RWPE2 (cell line): ENCODE measurements around the gene SKP1.

ENCODE experiments used
- ATAC-seq: fragments of 200-7000 bp; cut with Tn5 transposase; 3 replicates; pipeline ENCODE4 v1.9.1; 2021; ENCODE audit warnings: low read depth
- DNase-seq: peaks from one replicate; pipeline ENCODE4 v3.0.0-alpha.2; 2020; ENCODE audit warnings: low spot score
- H3K27ac ChIP-seq: fragments of 450-650 bp; 2 replicates; pipeline ENCODE4 v1.5.1; 2017; ENCODE audit warnings: mild to moderate bottlenecking; ENCODE audit not compliant: poor library complexity, severe bottlenecking
- H3K27me3 ChIP-seq: fragments of 250-450 bp; sonication (Bioruptor Pico); 2 replicates; pipeline ENCODE4 v1.5.1; 2021; ENCODE audit warnings: mild to moderate bottlenecking, moderate library complexity; ENCODE audit not compliant: insufficient read depth, poor library complexity, severe bottlenecking
- H3K36me3 ChIP-seq: fragments of 250-450 bp; sonication (Bioruptor Pico); 2 replicates; pipeline ENCODE4 v1.5.1; 2020; ENCODE audit warnings: low read depth, mild to moderate bottlenecking, moderate library complexity
- H3K4me1 ChIP-seq: fragments of 250-450 bp; sonication (Bioruptor Pico); 2 replicates; pipeline ENCODE4 v1.5.1; 2021; ENCODE audit warnings: mild to moderate bottlenecking, moderate library complexity; ENCODE audit not compliant: insufficient read depth, poor library complexity, severe bottlenecking
- H3K4me3 ChIP-seq: fragments of 250-450 bp; sonication (Bioruptor Pico); 2 replicates; pipeline ENCODE4 v1.5.1; 2021; ENCODE audit warnings: mild to moderate bottlenecking, moderate library complexity; ENCODE audit not compliant: severe bottlenecking
- H3K9me3 ChIP-seq: fragments of 250-450 bp; sonication (Bioruptor Pico); 2 replicates; pipeline ENCODE4 v1.5.1; 2021; ENCODE audit warnings: mild to moderate bottlenecking, moderate library complexity; ENCODE audit not compliant: severe bottlenecking
- TF ChIP-seq, protein P1 (sequence below): fragments of 450-650 bp; IDR thresholded peaks from one replicate; pipeline ENCODE4 v1.5.1; 2017; ENCODE audit warnings: mild to moderate bottlenecking, moderate library complexity; ENCODE audit not compliant: poor library complexity, severe bottlenecking

Gene SKP1

DNA sequence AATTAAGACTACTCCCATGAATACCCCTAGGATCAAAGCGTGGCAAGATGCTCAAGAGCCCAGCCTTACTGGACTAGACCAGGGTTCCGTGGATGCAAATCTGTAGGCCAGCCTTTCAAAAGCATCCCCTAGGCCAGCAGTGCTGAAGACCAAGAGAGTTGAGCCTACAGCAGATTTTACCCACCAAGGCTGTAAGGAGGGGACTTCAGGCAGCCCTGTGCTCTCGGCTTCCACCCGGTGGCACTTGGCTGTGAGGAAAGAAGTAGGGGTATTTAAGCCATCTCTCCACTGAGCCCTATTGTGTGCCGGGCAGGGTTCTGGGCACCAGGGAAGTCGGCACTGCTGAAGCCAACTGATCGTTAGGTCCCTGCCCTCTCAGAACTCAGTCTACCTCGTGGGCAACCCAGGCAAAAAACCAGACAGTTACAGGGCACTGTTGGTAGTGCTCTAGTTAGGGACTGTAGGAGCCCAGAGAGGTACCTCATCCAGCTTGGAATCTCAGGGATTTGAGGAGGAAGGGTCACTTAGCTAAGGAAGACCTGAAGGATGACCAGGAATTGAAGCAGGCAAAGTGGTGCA, 36.8 kb downstream of the SKP1 start:
- TF ChIP-seq, protein P1, sequence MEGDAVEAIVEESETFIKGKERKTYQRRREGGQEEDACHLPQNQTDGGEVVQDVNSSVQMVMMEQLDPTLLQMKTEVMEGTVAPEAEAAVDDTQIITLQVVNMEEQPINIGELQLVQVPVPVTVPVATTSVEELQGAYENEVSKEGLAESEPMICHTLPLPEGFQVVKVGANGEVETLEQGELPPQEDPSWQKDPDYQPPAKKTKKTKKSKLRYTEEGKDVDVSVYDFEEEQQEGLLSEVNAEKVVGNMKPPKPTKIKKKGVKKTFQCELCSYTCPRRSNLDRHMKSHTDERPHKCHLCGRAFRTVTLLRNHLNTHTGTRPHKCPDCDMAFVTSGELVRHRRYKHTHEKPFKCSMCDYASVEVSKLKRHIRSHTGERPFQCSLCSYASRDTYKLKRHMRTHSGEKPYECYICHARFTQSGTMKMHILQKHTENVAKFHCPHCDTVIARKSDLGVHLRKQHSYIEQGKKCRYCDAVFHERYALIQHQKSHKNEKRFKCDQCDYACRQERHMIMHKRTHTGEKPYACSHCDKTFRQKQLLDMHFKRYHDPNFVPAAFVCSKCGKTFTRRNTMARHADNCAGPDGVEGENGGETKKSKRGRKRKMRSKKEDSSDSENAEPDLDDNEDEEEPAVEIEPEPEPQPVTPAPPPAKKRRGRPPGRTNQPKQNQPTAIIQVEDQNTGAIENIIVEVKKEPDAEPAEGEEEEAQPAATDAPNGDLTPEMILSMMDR, result no peak
- no peaks in the 10 kb centered on the region for H3K9me3 ChIP-seq
- peaks cover 34% of the 10 kb centered on the region for H3K36me3 ChIP-seq
- no peaks in the 10 kb centered on the region for H3K27me3 ChIP-seq
- DNase-seq (no peak), ATAC-seq (no peak)
- H3K4me3 ChIP-seq, result no peak overlapping the region
- no peak overlapping the region for H3K27ac ChIP-seq
- H3K4me1 ChIP-seq, result peaks cover 14% of the 10 kb centered on the region

- Histone ChIP-seq H3K27ac (no peak overlapping the region), H3K27me3 (no peaks in the 10 kb centered on the region), H3K4me1 (peaks cover 14% of the 10 kb centered on the region), H3K36me3 (peaks cover 34% of the 10 kb centered on the region), H3K4me3 (no peak overlapping the region), H3K9me3 (no peaks in the 10 kb centered on the region)
- DNase-seq, result no peak
- ATAC-seq, result no peak
- TF ChIP-seq, protein P1, result no peak
Measured at GRCh38 chr5:134139377-134139851, 37.3 kb downstream of the SKP1 start.

DNA sequence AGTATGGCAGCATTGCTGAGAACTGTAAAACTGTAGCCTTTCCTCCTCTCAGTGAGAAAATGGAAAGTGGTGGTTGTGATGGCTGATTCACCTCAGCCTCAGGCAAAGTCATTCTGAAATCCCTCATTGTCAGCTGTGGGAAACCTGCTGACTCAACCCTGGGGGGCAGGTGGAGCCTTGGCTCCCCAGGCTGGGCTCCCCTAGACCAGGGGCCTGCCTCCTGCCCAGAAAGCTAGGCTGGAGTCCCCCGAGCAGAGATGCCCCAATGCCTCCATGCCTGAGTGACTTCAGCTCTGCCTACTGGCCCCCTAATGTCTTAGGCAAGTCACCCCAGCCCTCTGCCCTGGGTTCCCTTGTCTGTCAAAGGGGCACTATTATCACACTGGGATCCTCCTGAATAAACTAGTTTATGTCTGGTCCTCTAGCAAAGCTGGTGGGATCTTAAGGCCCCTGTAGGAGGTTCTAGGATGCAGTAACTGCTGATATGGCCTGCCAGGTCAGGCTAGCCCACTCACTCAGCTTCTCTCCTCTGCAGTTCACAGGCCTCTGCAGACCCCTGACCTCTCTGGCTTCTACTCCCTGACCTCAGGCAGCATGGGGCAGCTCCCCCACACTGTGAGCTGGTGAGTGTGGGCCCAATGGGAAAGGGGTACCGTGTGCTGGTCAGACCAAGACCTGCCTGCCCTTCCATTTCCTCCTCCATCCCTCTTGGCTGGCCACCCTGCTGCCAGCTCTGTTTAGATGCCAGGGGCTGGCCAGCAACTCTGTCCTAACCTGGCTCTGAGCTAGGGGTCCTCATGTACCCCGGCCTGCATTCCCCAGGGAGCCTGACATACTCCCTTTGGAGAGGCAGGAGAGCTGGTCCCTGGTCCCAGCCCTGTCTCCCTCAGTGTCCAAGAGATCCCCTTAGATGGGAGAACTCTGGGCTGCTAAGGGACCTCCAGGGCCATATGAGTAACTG, 38.1 kb downstream of the SKP1 start:
- Histone ChIP-seq H3K4me1 (peaks cover 14% of the 10 kb centered on the region), H3K36me3 (peaks cover 29% of the 10 kb centered on the region), H3K4me3 (no peak overlapping the region), H3K27ac (no peak overlapping the region), H3K9me3 (no peaks in the 10 kb centered on the region), H3K27me3 (no peaks in the 10 kb centered on the region)
- TF ChIP-seq, protein P1, result no peak
- DNase-seq, result peak; percentile 76
- peak; percentile 58 for ATAC-seq

GRCh38 chr5:134136771-134137170, 40.0 kb downstream of the SKP1 start:
- Histone ChIP-seq H3K36me3 (peaks cover 21% of the 10 kb centered on the region), H3K4me3 (no peak overlapping the region), H3K9me3 (no peaks in the 10 kb centered on the region), H3K27ac (no peak overlapping the region), H3K4me1 (peaks cover 14% of the 10 kb centered on the region), H3K27me3 (no peaks in the 10 kb centered on the region)
- DNase-seq, result peak; percentile 38
- no peak for ATAC-seq
- TF ChIP-seq, protein P1, result no peak
